Measurements from ENCODE around the gene ARHGEF7. TPM values are rescaled to one million over a fixed set of nuclear protein-coding genes. Genes with fewer than 3 reads are reported as not detected.

ARHGEF7 gene
- polyA plus RNA-seq, 4 donors = 21.6 to 76.4 (median 24.7) TPM

- DNase-seq (no peak), FAIRE-seq (no peak)
- WGBS, 3 donors = 80 to 83% (median 81%) methylated on average over 14 of the region's 14 CpGs
- H3K4me3 ChIP-seq (ENCODE audit: low read depth in 1 of 3, low read length in 3 of 3) = no peak overlapping the region
- peaks cover 0 to 17% (median 2%) of the 10 kb centered on the region in 3 donors for H3K36me3 ChIP-seq (ENCODE audit: control insufficient read depth in 3 of 3, insufficient read depth in 2 of 3, low read depth in 1 of 3, low read length in 3 of 3)
- peaks cover 0 to 30% of the 10 kb centered on the region in 2 donors for H3K9me3 ChIP-seq (ENCODE audit: control insufficient read depth in 2 of 2, insufficient read depth in 1 of 2, low read depth in 1 of 2, low read length in 1 of 2)
- H3K27ac ChIP-seq (ENCODE audit: low read depth in 1 of 3, low read length in 2 of 3) = no peak overlapping the region
- no peaks in the 10 kb centered on the region for H3K27me3 ChIP-seq (ENCODE audit: control insufficient read depth in 3 of 3, insufficient read depth in 3 of 3, low read length in 3 of 3)
- no peaks in the 10 kb centered on the region for H3K4me1 ChIP-seq (ENCODE audit: control insufficient read depth in 3 of 3, insufficient read depth in 2 of 3, low read depth in 1 of 3, low read length in 2 of 3)
These were observed 198.9 kb downstream of the ARHGEF7 start for GRCh38 chr13:111313911-111314425.

GRCh38 chr13:111314852-111315251 lies 199.7 kb downstream of the ARHGEF7 start:
- FAIRE-seq = no peak
- H3K36me3 ChIP-seq (ENCODE audit: control insufficient read depth in 3 of 3, insufficient read depth in 2 of 3, low read depth in 1 of 3, low read length in 3 of 3) = peaks cover 0 to 16% (median 2%) of the 10 kb centered on the region in 3 donors
- H3K9me3 ChIP-seq (ENCODE audit: control insufficient read depth in 2 of 2, insufficient read depth in 1 of 2, low read depth in 1 of 2, low read length in 1 of 2) = peaks cover 0 to 29% of the 10 kb centered on the region in 2 donors
- 73 to 86% (median 82%) methylated on average over 6 of the region's 6 CpGs for WGBS, 3 donors
- H3K27ac ChIP-seq (ENCODE audit: low read depth in 1 of 3, low read length in 2 of 3) = no peak overlapping the region
- no peaks in the 10 kb centered on the region for H3K27me3 ChIP-seq (ENCODE audit: control insufficient read depth in 3 of 3, insufficient read depth in 3 of 3, low read length in 3 of 3)
- H3K4me1 ChIP-seq (ENCODE audit: control insufficient read depth in 3 of 3, insufficient read depth in 2 of 3, low read depth in 1 of 3, low read length in 2 of 3) = no peaks in the 10 kb centered on the region
- DNase-seq = no peak
- H3K4me3 ChIP-seq (ENCODE audit: low read depth in 1 of 3, low read length in 3 of 3) = no peak overlapping the region

- DNase-seq = no peak
- peaks cover 0 to 16% (median 2%) of the 10 kb centered on the region in 3 donors for H3K36me3 ChIP-seq (ENCODE audit: control insufficient read depth in 3 of 3, insufficient read depth in 2 of 3, low read depth in 1 of 3, low read length in 3 of 3)
- H3K27me3 ChIP-seq (ENCODE audit: control insufficient read depth in 3 of 3, insufficient read depth in 3 of 3, low read length in 3 of 3) = no peaks in the 10 kb centered on the region
- FAIRE-seq = no peak
- H3K9me3 ChIP-seq (ENCODE audit: control insufficient read depth in 2 of 2, insufficient read depth in 1 of 2, low read depth in 1 of 2, low read length in 1 of 2) = peaks cover 0 to 25% of the 10 kb centered on the region in 2 donors
- H3K4me3 ChIP-seq (ENCODE audit: low read depth in 1 of 3, low read length in 3 of 3) = no peak overlapping the region
- 79 to 96% (median 90%) methylated on average over 11 to 15 of the region's 15 CpGs for WGBS, 3 donors
- no peaks in the 10 kb centered on the region for H3K4me1 ChIP-seq (ENCODE audit: control insufficient read depth in 3 of 3, insufficient read depth in 2 of 3, low read depth in 1 of 3, low read length in 2 of 3)
- H3K27ac ChIP-seq (ENCODE audit: low read depth in 1 of 3, low read length in 2 of 3) = no peak overlapping the region
These were observed 200.4 kb downstream of the ARHGEF7 start for GRCh38 chr13:111315347-111315995.

- 82 to 88% (median 85%) methylated on average over 12 of the region's 12 CpGs for WGBS, 3 donors
- no peaks in the 10 kb centered on the region for H3K4me1 ChIP-seq (ENCODE audit: control insufficient read depth in 3 of 3, insufficient read depth in 2 of 3, low read depth in 1 of 3, low read length in 2 of 3)
These were observed 201.1 kb downstream of the ARHGEF7 start for GRCh38 chr13:111316161-111316730.

GRCh38 chr13:111317042-111317550 lies 202.0 kb downstream of the ARHGEF7 start:
- no peak overlapping the region for H3K4me3 ChIP-seq (ENCODE audit: low read depth in 1 of 3, low read length in 3 of 3)
- H3K27me3 ChIP-seq (ENCODE audit: control insufficient read depth in 3 of 3, insufficient read depth in 3 of 3, low read length in 3 of 3) = no peaks in the 10 kb centered on the region
- H3K36me3 ChIP-seq (ENCODE audit: control insufficient read depth in 3 of 3, insufficient read depth in 2 of 3, low read depth in 1 of 3, low read length in 3 of 3) = peaks cover 0 to 12% (median 2%) of the 10 kb centered on the region in 3 donors
- peaks cover 0 to 12% of the 10 kb centered on the region in 2 donors for H3K9me3 ChIP-seq (ENCODE audit: control insufficient read depth in 2 of 2, insufficient read depth in 1 of 2, low read depth in 1 of 2, low read length in 1 of 2)
- FAIRE-seq (no peak), DNase-seq (no peak)
- H3K4me1 ChIP-seq (ENCODE audit: control insufficient read depth in 3 of 3, insufficient read depth in 2 of 3, low read depth in 1 of 3, low read length in 2 of 3) = no peaks in the 10 kb centered on the region
- WGBS, 3 donors = 94 to 95% (median 95%) methylated on average over 14 of the region's 14 CpGs
- no peak overlapping the region for H3K27ac ChIP-seq (ENCODE audit: low read depth in 1 of 3, low read length in 2 of 3)

More at GRCh38 chr13:111316161-111316730, 201.1 kb downstream of the ARHGEF7 start:
- H3K9me3 ChIP-seq (ENCODE audit: control insufficient read depth in 2 of 2, insufficient read depth in 1 of 2, low read depth in 1 of 2, low read length in 1 of 2) = peaks cover 0 to 21% of the 10 kb centered on the region in 2 donors
- H3K27me3 ChIP-seq (ENCODE audit: control insufficient read depth in 3 of 3, insufficient read depth in 3 of 3, low read length in 3 of 3) = no peaks in the 10 kb centered on the region
- no peak for DNase-seq
- H3K4me3 ChIP-seq (ENCODE audit: low read depth in 1 of 3, low read length in 3 of 3) = no peak overlapping the region
- peaks cover 0 to 16% (median 2%) of the 10 kb centered on the region in 3 donors for H3K36me3 ChIP-seq (ENCODE audit: control insufficient read depth in 3 of 3, insufficient read depth in 2 of 3, low read depth in 1 of 3, low read length in 3 of 3)
- no peak overlapping the region for H3K27ac ChIP-seq (ENCODE audit: low read depth in 1 of 3, low read length in 2 of 3)
- no peak for FAIRE-seq

GRCh38 chr13:111317571-111318345 lies 202.6 kb downstream of the ARHGEF7 start:
- H3K27me3 ChIP-seq (ENCODE audit: control insufficient read depth in 3 of 3, insufficient read depth in 3 of 3, low read length in 3 of 3) = no peaks in the 10 kb centered on the region
- FAIRE-seq = no peak
- no peaks in the 10 kb centered on the region for H3K4me1 ChIP-seq (ENCODE audit: control insufficient read depth in 3 of 3, insufficient read depth in 2 of 3, low read depth in 1 of 3, low read length in 2 of 3)
- no peak overlapping the region for H3K4me3 ChIP-seq (ENCODE audit: low read depth in 1 of 3, low read length in 3 of 3)
- no peak overlapping the region for H3K27ac ChIP-seq (ENCODE audit: low read depth in 1 of 3, low read length in 2 of 3)
- H3K9me3 ChIP-seq (ENCODE audit: control insufficient read depth in 2 of 2, insufficient read depth in 1 of 2, low read depth in 1 of 2, low read length in 1 of 2) = peaks cover 0 to 7% of the 10 kb centered on the region in 2 donors
- H3K36me3 ChIP-seq (ENCODE audit: control insufficient read depth in 3 of 3, insufficient read depth in 2 of 3, low read depth in 1 of 3, low read length in 3 of 3) = peaks cover 0 to 8% (median 0%) of the 10 kb centered on the region in 3 donors
- 84 to 94% (median 87%) methylated on average over 29 of the region's 29 CpGs for WGBS, 3 donors
- no peak for DNase-seq

GRCh38 chr13:111318386-111318785 lies 203.3 kb downstream of the ARHGEF7 start:
- Histone ChIP-seq H3K4me3 (ENCODE audit: low read depth in 1 of 3, low read length in 3 of 3) (no peak overlapping the region), H3K27ac (ENCODE audit: low read depth in 1 of 3, low read length in 2 of 3) (no peak overlapping the region), H3K36me3 (ENCODE audit: control insufficient read depth in 3 of 3, insufficient read depth in 2 of 3, low read depth in 1 of 3, low read length in 3 of 3) (peaks cover 0 to 6% (median 0%) of the 10 kb centered on the region in 3 donors), H3K4me1 (ENCODE audit: control insufficient read depth in 3 of 3, insufficient read depth in 2 of 3, low read depth in 1 of 3, low read length in 2 of 3) (no peaks in the 10 kb centered on the region), H3K9me3 (ENCODE audit: control insufficient read depth in 2 of 2, insufficient read depth in 1 of 2, low read depth in 1 of 2, low read length in 1 of 2) (peaks cover 0 to under 1% of the 10 kb centered on the region in 2 donors), H3K27me3 (ENCODE audit: control insufficient read depth in 3 of 3, insufficient read depth in 3 of 3, low read length in 3 of 3) (no peaks in the 10 kb centered on the region)
- FAIRE-seq (no peak), DNase-seq (no peak)
- WGBS, 3 donors = 68 to 87% (median 78%) methylated on average over 13 of the region's 13 CpGs

- H3K27me3 ChIP-seq (ENCODE audit: control insufficient read depth in 3 of 3, insufficient read depth in 3 of 3, low read length in 3 of 3) = no peaks in the 10 kb centered on the region
- H3K9me3 ChIP-seq (ENCODE audit: control insufficient read depth in 2 of 2, insufficient read depth in 1 of 2, low read depth in 1 of 2, low read length in 1 of 2) = no peaks in the 10 kb centered on the region
- FAIRE-seq (no peak), DNase-seq (no peak)
- H3K27ac ChIP-seq (ENCODE audit: low read depth in 1 of 3, low read length in 2 of 3) = no peak overlapping the region
- peaks cover 0 to 6% (median 0%) of the 10 kb centered on the region in 3 donors for H3K36me3 ChIP-seq (ENCODE audit: control insufficient read depth in 3 of 3, insufficient read depth in 2 of 3, low read depth in 1 of 3, low read length in 3 of 3)
- WGBS, 3 donors = 92 to 96% (median 93%) methylated on average over 12 of the region's 12 CpGs
- no peak overlapping the region for H3K4me3 ChIP-seq (ENCODE audit: low read depth in 1 of 3, low read length in 3 of 3)
- H3K4me1 ChIP-seq (ENCODE audit: control insufficient read depth in 3 of 3, insufficient read depth in 2 of 3, low read depth in 1 of 3, low read length in 2 of 3) = no peaks in the 10 kb centered on the region
These were observed 204.4 kb downstream of the ARHGEF7 start for GRCh38 chr13:111319521-111319920.

All from small intestine (tissue), 7 donors.